ENCODE data around the gene CISH. TPM values are rescaled to one million over a fixed set of nuclear protein-coding genes. Genes with fewer than 3 reads are reported as not detected.

CISH gene
- total and polyA plus RNA-seq, 9 of the 15 experiments (the other 6 are each of a cell fraction or from before 2014, with no cell fraction given) = 1.7 to 47.7 (median 18.3) TPM

GRCh38 chr3:50572158-50572557 is 39.4 kb downstream of the CISH start (continued):
- TF ChIP-seq MAZ (CRISPR knock-in tag; conservative IDR thresholded peaks at IDR 0.05 in 1 of 2, IDR thresholded peaks at IDR 0.05 in 1 of 2) (no peak), STAG1 (CRISPR knock-in tag; IDR thresholded peaks at IDR 0.05; ENCODE audit: borderline replicate concordance) (peak; percentile 74; the same call in 1 of the 2 replicates), PURB (CRISPR knock-in tag; IDR thresholded peaks at IDR 0.05; ENCODE audit: low read depth) (no peak), CBX8 (IDR thresholded peaks at IDR 0.05; ENCODE audit: borderline replicate concordance, extremely low read depth, low read depth, low read length, poor library complexity, severe bottlenecking) (no peak), ETV5 (CRISPR knock-in tag; IDR thresholded peaks at IDR 0.05; ENCODE audit: low read depth) (0 out of 2 replicates have a peak, but pooled peaks have one; percentile 30), OTX1 (CRISPR knock-in tag; IDR thresholded peaks at IDR 0.05) (no peak), ZNF766 (CRISPR knock-in tag; conservative IDR thresholded peaks at IDR 0.05) (no peak), MTF1 (CRISPR knock-in tag; IDR thresholded peaks at IDR 0.05; ENCODE audit: borderline replicate concordance) (no peak), DEAF1 (CRISPR knock-in tag; IDR thresholded peaks at IDR 0.05) (peak; percentile 82), ZNF696 (CRISPR knock-in tag; conservative IDR thresholded peaks at IDR 0.05) (no peak), CHD2 (IDR thresholded peaks at IDR 0.05; ENCODE audit: low read depth, low read length) (no peak), NCOA1 (IDR thresholded peaks at IDR 0.05; ENCODE audit: low read depth) (no peak), E2F3 (CRISPR knock-in tag; IDR thresholded peaks at IDR 0.05) (no peak), CTCF (IDR thresholded peaks at IDR 0.05 in 2 of 3, conservative IDR thresholded peaks at IDR 0.05 in 1 of 3; ENCODE audit: insufficient read depth in 2 of 3, low read depth in 1 of 3, low read length in 3 of 3) (peak; percentile 79 to 89 (median 88)), RAD21 (CRISPR knock-in tag; conservative IDR thresholded peaks at IDR 0.05 in 1 of 2, IDR thresholded peaks at IDR 0.05 in 1 of 2) (peak; percentile 85 to 93), RBM15 (IDR thresholded peaks at IDR 0.05; ENCODE audit: insufficient read depth, low read length) (no peak), KLF10 (CRISPR knock-in tag; IDR thresholded peaks at IDR 0.05) (no peak)

All from K562 (cell line).